Measurements from ENCODE around the gene AGPAT1. TPM values are rescaled to one million over a fixed set of nuclear protein-coding genes. Genes with fewer than 3 reads are reported as not detected.

The AGPAT1 gene
- total RNA-seq, 1 donor from 2014 or later = 13.6 TPM

Small RNA genes lying within 50 kb of the gene (small RNA-seq; reads per million reads assigned to genes)
- not detected for gene AL662884.1 (ENCODE audit: low replicate concordance)
- gene MIR6833 (ENCODE audit: low replicate concordance) = not detected

Other genes starting within 250 kb of the AGPAT1 start
- gene C2, start 248.4 kb downstream of the AGPAT1 start, total RNA-seq = 4.9 TPM
- 2.2 TPM for gene CFB, start 230.0 kb downstream of the AGPAT1 start, total RNA-seq
- gene NELFE, start 217.1 kb downstream of the AGPAT1 start, total RNA-seq = 46.1 TPM
- 23.3 TPM for gene SKIC2, start 216.9 kb downstream of the AGPAT1 start, total RNA-seq
- gene DXO, start 203.9 kb downstream of the AGPAT1 start, total RNA-seq = 5.8 TPM
- gene C4A, start 194.0 kb downstream of the AGPAT1 start, total RNA-seq = 5.8 TPM
- gene C4B, start 161.3 kb downstream of the AGPAT1 start, total RNA-seq = 4.2 TPM
- gene CYP21A2, start 137.7 kb downstream of the AGPAT1 start, total RNA-seq = not detected
- gene TNXB, start 66.7 kb downstream of the AGPAT1 start, total RNA-seq = 64.4 TPM
- gene ATF6B, start 47.8 kb downstream of the AGPAT1 start, total RNA-seq = 23.1 TPM
- 5.0 TPM for gene FKBPL, start 45.8 kb downstream of the AGPAT1 start, total RNA-seq
- 0.20 TPM for gene PRRT1, start 24.1 kb downstream of the AGPAT1 start, total RNA-seq
- 124 TPM for gene PPT2, start 21.9 kb downstream of the AGPAT1 start, total RNA-seq
- gene EGFL8, start 11.5 kb downstream of the AGPAT1 start, total RNA-seq = 17.2 TPM
- gene RNF5, start 2.3 kb upstream of the AGPAT1 start, total RNA-seq = 28.5 TPM
- 2.7 TPM for gene AGER, start 8.2 kb upstream of the AGPAT1 start, total RNA-seq
- gene PBX2, start 14.1 kb upstream of the AGPAT1 start, total RNA-seq = 51.6 TPM
- 4.1 TPM for gene GPSM3, start 16.6 kb upstream of the AGPAT1 start, total RNA-seq
- gene NOTCH4, start 48.0 kb upstream of the AGPAT1 start, total RNA-seq = 8.1 TPM
- not detected for gene TSBP1, start 195.8 kb upstream of the AGPAT1 start, total RNA-seq
- not detected for gene BTNL2, start 231.1 kb upstream of the AGPAT1 start, total RNA-seq

Measured in skin of body (tissue), 2 donors.